HG03045 (cell line): Measurements from ENCODE around the gene CENPP.
"Not testable (repeated sequence)": the region's sequence is repeated elsewhere in the genome, so short reads cannot be mapped to it uniquely, and the experiment has no call there.

Source experiments
- ATAC-seq: cut with Tn5 transposase; IDR thresholded peaks from one replicate; pipeline ENCODE4 v1.9.1; 2021; ENCODE audit warnings: mild to moderate bottlenecking, moderate library complexity; ENCODE audit not compliant: unreplicated experiment

Gene CENPP

GRCh38 chr9:92377876-92378275 lies 52.1 kb downstream of the CENPP start:
- no peak for ATAC-seq

GRCh38 chr9:92378865-92379560 lies 53.3 kb downstream of the CENPP start:
- ATAC-seq = no peak

- ATAC-seq = no peak
Observed at GRCh38 chr9:92380603-92381002, 54.9 kb downstream of the CENPP start.

GRCh38 chr9:92381775-92382174 lies 56.0 kb downstream of the CENPP start:
- ATAC-seq = no peak

- no peak for ATAC-seq
Observed at GRCh38 chr9:92384375-92384774, 58.6 kb downstream of the CENPP start.

GRCh38 chr9:92385001-92385400 lies 59.2 kb downstream of the CENPP start:
- ATAC-seq = no peak

GRCh38 chr9:92385477-92385876 lies 59.7 kb downstream of the CENPP start:
- ATAC-seq = no peak

- ATAC-seq = no peak
Observed at GRCh38 chr9:92385953-92386352, 60.2 kb downstream of the CENPP start.

- no peak for ATAC-seq
Observed at GRCh38 chr9:92392690-92393089, 66.9 kb downstream of the CENPP start.

- ATAC-seq = no peak
Observed at GRCh38 chr9:92393686-92394085, 67.9 kb downstream of the CENPP start.

- ATAC-seq = no peak
Observed at GRCh38 chr9:92395617-92396016, 69.9 kb downstream of the CENPP start.

- ATAC-seq = no peak
Observed at GRCh38 chr9:92397853-92398252, 72.1 kb downstream of the CENPP start.

GRCh38 chr9:92402360-92402759 lies 76.6 kb downstream of the CENPP start:
- no peak for ATAC-seq

- ATAC-seq = no peak
Observed at GRCh38 chr9:92402826-92403745, 77.3 kb downstream of the CENPP start.

- no peak for ATAC-seq
Observed at GRCh38 chr9:92404042-92404836, 78.5 kb downstream of the CENPP start, which contains the start of gene OGN. OGN (minus strand) TSS chr9:92404578; CDS start chr9:92403407, 1,171 bp downstream.

GRCh38 chr9:92405818-92406217 lies 80.1 kb downstream of the CENPP start:
- no peak for ATAC-seq

- peak; percentile 69 for ATAC-seq
Observed at GRCh38 chr9:92406477-92406876, 80.7 kb downstream of the CENPP start.

GRCh38 chr9:92407818-92408217 lies 82.1 kb downstream of the CENPP start:
- ATAC-seq = no peak

GRCh38 chr9:92408747-92409478 lies 83.2 kb downstream of the CENPP start:
- ATAC-seq = no peak

- not testable (repeated sequence) for ATAC-seq
Observed at GRCh38 chr9:92411157-92411556, 85.4 kb downstream of the CENPP start.
